GM12892 (cell line): ENCODE measurements around the gene MRM1.

Experiments used
- DNase-seq: peaks from one replicate; pipeline ENCODE4 v3.0.0; 2011; ENCODE audit not compliant: insufficient read length
- FAIRE-seq: peaks from 2 replicates; lab custom pipeline; 2011; peaks lifted over from hg19 to GRCh38; lab: Jason Lieb, UNC
- POLR2A ChIP-seq: IDR thresholded peaks from 2 replicates; pipeline ENCODE4 v1.6.1; 2011; ENCODE audit warnings: low read depth, low read length, control low read depth
- POLR2AphosphoS5 ChIP-seq: IDR thresholded peaks from 2 replicates; pipeline ENCODE4 v1.6.1; 2011; ENCODE audit warnings: low read depth, low read length, control low read depth
- TAF1 ChIP-seq: IDR thresholded peaks from 2 replicates; pipeline ENCODE4 v1.6.1; 2011; ENCODE audit warnings: low read depth, mild to moderate bottlenecking, control low read depth, low read length, borderline replicate concordance

Gene MRM1

GRCh38 chr17:36608280-36608679 is 6.9 kb downstream of the MRM1 start:
- DNase-seq (no peak), FAIRE-seq (no peak)
- TF ChIP-seq POLR2A: no peak
- no peak for TF ChIP-seq POLR2AphosphoS5
- TF ChIP-seq TAF1: no peak

- FAIRE-seq (no peak), DNase-seq (no peak)
- TF ChIP-seq POLR2AphosphoS5 (no peak), POLR2A (no peak), TAF1 (no peak)
Measured at GRCh38 chr17:36608794-36609497, 7.6 kb downstream of the MRM1 start.

- DNase-seq (no peak), FAIRE-seq (no peak)
- TF ChIP-seq POLR2A: no peak
- TF ChIP-seq TAF1: no peak
- no peak for TF ChIP-seq POLR2AphosphoS5
Measured at GRCh38 chr17:36609498-36609862, 8.1 kb downstream of the MRM1 start.

- FAIRE-seq (no peak), DNase-seq (no peak)
- TF ChIP-seq POLR2A (no peak), POLR2AphosphoS5 (no peak), TAF1 (no peak)
Measured at GRCh38 chr17:36610474-36610873, 9.1 kb downstream of the MRM1 start.

GRCh38 chr17:36611345-36612072 is 10.1 kb downstream of the MRM1 start:
- FAIRE-seq (no peak), DNase-seq (no peak)
- TF ChIP-seq POLR2AphosphoS5 (no peak), POLR2A (no peak), TAF1 (no peak)

GRCh38 chr17:36612323-36612722 is 10.9 kb downstream of the MRM1 start:
- TF ChIP-seq TAF1: no peak
- TF ChIP-seq POLR2AphosphoS5: no peak
- TF ChIP-seq POLR2A: no peak
- FAIRE-seq: no peak
- DNase-seq: no peak

- TF ChIP-seq POLR2AphosphoS5: no peak
- no peak for TF ChIP-seq TAF1
- TF ChIP-seq POLR2A: no peak
- no peak for DNase-seq
- FAIRE-seq: no peak
Measured at GRCh38 chr17:36613155-36613554, 11.8 kb downstream of the MRM1 start.

GRCh38 chr17:36614081-36614480 is 12.7 kb downstream of the MRM1 start:
- no peak for DNase-seq
- TF ChIP-seq POLR2AphosphoS5: no peak
- no peak for TF ChIP-seq POLR2A
- no peak for TF ChIP-seq TAF1
- FAIRE-seq: no peak

- TF ChIP-seq POLR2A: no peak
- no peak for TF ChIP-seq POLR2AphosphoS5
- TF ChIP-seq TAF1: no peak
- FAIRE-seq (no peak), DNase-seq (no peak)
Measured at GRCh38 chr17:36614933-36615332, 13.6 kb downstream of the MRM1 start.

- FAIRE-seq: no peak
Measured at GRCh38 chr17:36616061-36617029, 15.0 kb downstream of the MRM1 start.

GRCh38 chr17:36617773-36618172 is 16.4 kb downstream of the MRM1 start:
- FAIRE-seq (no peak), DNase-seq (no peak)
- TF ChIP-seq TAF1: no peak
- TF ChIP-seq POLR2A: no peak
- TF ChIP-seq POLR2AphosphoS5: no peak

More at GRCh38 chr17:36616061-36617029, 15.0 kb downstream of the MRM1 start:
- no peak for TF ChIP-seq POLR2AphosphoS5
- TF ChIP-seq TAF1: no peak
- no peak for TF ChIP-seq POLR2A
- DNase-seq: no peak
